ENCODE data around the gene HORMAD2. TPM values are rescaled to one million over a fixed set of nuclear protein-coding genes. Genes with fewer than 3 reads are reported as not detected.
"Not testable (repeated sequence)": the region's sequence is repeated elsewhere in the genome, so short reads cannot be mapped to it uniquely, and the experiment has no call there.

Gene HORMAD2
- total and polyA plus RNA-seq, 4 experiments from 2014 or later: not detected

DNA sequence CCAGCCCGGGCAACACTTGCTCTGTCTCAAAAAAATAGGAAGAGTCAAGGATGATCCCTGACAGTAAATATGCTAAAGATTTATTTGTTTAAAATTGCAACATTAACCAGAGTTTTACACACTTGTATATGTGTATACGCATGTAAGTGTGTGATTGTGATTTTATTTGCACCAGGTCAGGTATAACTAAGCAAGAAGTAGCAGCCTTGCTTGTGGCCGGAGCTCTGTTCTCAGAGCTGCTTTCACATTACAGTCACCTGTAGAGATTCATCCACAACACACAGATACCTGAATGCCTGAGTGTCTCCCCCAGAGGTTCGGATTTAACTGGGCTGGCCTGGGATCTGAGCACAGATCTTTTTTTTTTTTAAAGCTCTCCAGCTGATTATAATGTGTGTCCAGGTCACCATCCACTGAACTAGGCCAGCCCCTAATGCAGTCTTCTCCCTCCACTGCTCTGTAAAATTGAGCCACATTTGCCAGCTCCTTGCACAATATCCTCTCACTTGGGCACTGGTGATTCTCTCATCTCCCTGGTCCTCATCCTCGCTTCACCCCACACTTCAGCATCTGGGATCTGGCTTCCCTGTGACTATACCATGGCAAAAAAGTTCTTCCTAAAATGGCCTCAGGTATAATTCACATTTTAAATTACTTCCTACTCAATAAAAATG lies 118.0 kb downstream of the HORMAD2 start:
- H3K27me3 Mint-ChIP-seq: no peaks in the 10 kb centered on the region
- no peaks in the 10 kb centered on the region for H3K36me3 Mint-ChIP-seq
- Histone ChIP-seq H3K27ac (ENCODE audit: low read depth, low read length) (no peak overlapping the region), H3K27me3 (ENCODE audit: insufficient read depth, low read length) (no peaks in the 10 kb centered on the region), H3K9me3 (ENCODE audit: control insufficient read depth in 1 of 2, low read length in 2 of 2) (no peaks in the 10 kb centered on the region), H3K4me3 (ENCODE audit: low read length in 2 of 2) (no peak overlapping the region), H3K36me3 (ENCODE audit: insufficient read depth, low read length) (no peaks in the 10 kb centered on the region), H3K4me1 (ENCODE audit: insufficient read depth, low read length) (peaks cover 31% of the 10 kb centered on the region)
- H3K4me3 Mint-ChIP-seq: no peak overlapping the region
- peaks cover 18 to 31% (median 26%) of the 10 kb centered on the region in 4 donors for H3K4me1 Mint-ChIP-seq
- no peak for DNase-seq
- intact Hi-C loops (cut with micrococcal nuclease): loop anchor here (5.0 kb wide), 1 partner anchor 49 kb away; the partner anchor contains the start of gene LIF
- ChIA-PET CTCF (ENCODE audit: partially characterized antibody) (interaction anchor here (0.7 to 1.2 kb wide), 2 partner anchors 20 to 90 kb away, joined by 3 to 4 read pairs; no protein-coding TSS in a partner anchor), POLR2A (ENCODE audit: partially characterized antibody) (interaction anchor here (0.7 kb wide), 1 partner anchor 42 kb away, joined by 3 read pairs; no protein-coding TSS in a partner anchor)
- H3K27ac Mint-ChIP-seq: peak overlapping the region in 3 of 7 donors; percentile 5 to 33 (median 32)
- no peaks in the 10 kb centered on the region for H3K9me3 Mint-ChIP-seq

DNA sequence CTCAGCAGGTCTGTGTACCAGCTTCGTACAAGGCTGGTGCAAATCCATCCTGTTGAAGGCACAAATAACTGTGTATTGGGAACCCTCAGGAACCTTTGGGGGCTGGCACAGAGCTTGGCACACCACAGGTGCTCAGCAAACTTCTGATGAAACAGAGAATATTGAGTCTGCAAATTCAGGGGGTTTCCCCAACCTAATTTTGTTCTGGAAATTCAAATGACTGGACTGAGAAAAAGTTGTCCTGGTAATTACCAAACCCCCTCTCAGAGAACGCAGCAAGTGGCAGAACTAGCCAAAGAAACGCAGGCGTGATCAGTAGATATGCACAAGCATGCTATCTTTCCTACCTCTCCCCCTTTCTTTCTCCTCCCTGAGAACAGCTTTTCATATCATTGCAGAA lies 118.7 kb downstream of the HORMAD2 start:
- Histone ChIP-seq H3K9me3 (ENCODE audit: control insufficient read depth in 1 of 2, low read length in 2 of 2) (no peaks in the 10 kb centered on the region), H3K4me3 (ENCODE audit: low read length in 2 of 2) (no peak overlapping the region), H3K36me3 (ENCODE audit: insufficient read depth, low read length) (no peaks in the 10 kb centered on the region), H3K27ac (ENCODE audit: low read depth, low read length) (no peak overlapping the region), H3K27me3 (ENCODE audit: insufficient read depth, low read length) (no peaks in the 10 kb centered on the region), H3K4me1 (ENCODE audit: insufficient read depth, low read length) (peaks cover 31% of the 10 kb centered on the region)
- Mint-ChIP-seq H3K36me3 (no peaks in the 10 kb centered on the region), H3K4me1 (peaks cover 20 to 29% (median 25%) of the 10 kb centered on the region in 4 donors), H3K27ac (peak overlapping the region in 5 of 7 donors; percentile 19 to 55 (median 29)), H3K27me3 (no peaks in the 10 kb centered on the region), H3K4me3 (peak overlapping the region in 2 of 8 donors; percentile 2 to 35), H3K9me3 (no peaks in the 10 kb centered on the region)
- ChIA-PET CTCF (ENCODE audit: partially characterized antibody) (interaction anchor here (0.7 to 1.2 kb wide), 2 partner anchors 16 to 20 kb away, joined by 3 to 4 read pairs; no protein-coding TSS in a partner anchor), POLR2A (ENCODE audit: partially characterized antibody) (no interaction called here)
- intact Hi-C loops (cut with micrococcal nuclease): loop anchor here (5.0 kb wide), 1 partner anchor 48 kb away; the partner anchor contains the start of gene LIF
- DNase-seq: no peak

DNA sequence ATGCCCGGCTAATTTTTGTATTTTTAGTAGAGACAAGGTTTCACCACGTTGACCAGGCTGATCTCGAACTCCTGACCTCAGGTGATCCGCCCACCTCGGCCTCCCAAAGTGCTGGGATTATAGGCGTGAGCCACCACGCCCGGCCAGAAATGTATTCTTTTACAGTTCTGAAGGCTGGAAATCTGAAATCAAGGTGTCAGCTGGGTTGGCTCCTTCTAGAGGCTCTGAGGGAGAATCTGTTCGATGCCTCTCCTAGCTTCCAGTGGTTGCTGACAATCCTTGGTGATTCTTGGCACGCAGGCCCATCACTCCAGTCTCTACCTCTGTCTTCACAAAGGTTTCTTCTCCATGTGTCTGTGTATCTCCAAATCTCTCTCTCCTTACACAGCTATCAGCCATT lies 120.6 kb downstream of the HORMAD2 start:
- H3K27me3 ChIP-seq (ENCODE audit: insufficient read depth, low read length); H3K36me3 ChIP-seq (ENCODE audit: insufficient read depth, low read length); H3K4me3 ChIP-seq (ENCODE audit: low read length in 2 of 2); intact Hi-C loops (cut with micrococcal nuclease); H3K9me3 Mint-ChIP-seq; H3K4me3 Mint-ChIP-seq; DNase-seq; H3K9me3 ChIP-seq (ENCODE audit: control insufficient read depth in 1 of 2, low read length in 2 of 2); H3K27me3 Mint-ChIP-seq; H3K36me3 Mint-ChIP-seq; H3K27ac ChIP-seq (ENCODE audit: low read depth, low read length): not testable (repeated sequence)
- H3K4me1 ChIP-seq (ENCODE audit: insufficient read depth, low read length): peaks cover 23% of the 10 kb centered on the region
- ChIA-PET POLR2A (ENCODE audit: partially characterized antibody) (interaction anchor here (1.0 to 2.0 kb wide), 3 partner anchors 12 to 20 kb away, joined by 3 to 4 read pairs (median 3); no protein-coding TSS in a partner anchor), CTCF (ENCODE audit: partially characterized antibody) (interaction anchor here (0.7 kb wide), 1 partner anchor 26 kb away, joined by 4 read pairs; no protein-coding TSS in a partner anchor)
- H3K4me1 Mint-ChIP-seq: peaks cover 17 to 22% (median 20%) of the 10 kb centered on the region in 4 donors
- peak overlapping the region in 2 of 7 donors; percentile 24 to 78 for H3K27ac Mint-ChIP-seq

DNA sequence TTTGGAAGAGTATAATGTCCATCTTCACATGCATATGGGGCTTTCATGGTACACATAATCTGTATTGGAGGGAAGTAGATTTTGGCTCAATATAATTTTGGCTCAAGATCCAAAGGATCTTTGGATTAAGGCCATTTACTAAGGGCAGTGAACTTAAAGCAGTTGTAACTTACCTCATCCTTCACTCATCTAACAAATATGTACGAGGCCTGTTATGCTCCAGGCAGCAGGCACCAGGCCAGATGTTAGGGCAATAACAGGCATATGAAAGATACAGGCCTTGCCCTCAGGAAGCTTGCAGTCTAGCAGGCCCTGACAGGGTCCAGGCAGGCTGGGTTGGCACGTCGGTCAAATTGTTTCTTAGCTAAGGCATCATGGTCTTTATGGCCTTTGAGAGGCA lies 121.7 kb downstream of the HORMAD2 start:
- no peak overlapping the region for H3K4me3 ChIP-seq (ENCODE audit: low read length in 2 of 2)
- no peaks in the 10 kb centered on the region for H3K27me3 ChIP-seq (ENCODE audit: insufficient read depth, low read length)
- no peaks in the 10 kb centered on the region for H3K9me3 ChIP-seq (ENCODE audit: control insufficient read depth in 1 of 2, low read length in 2 of 2)
- ChIA-PET CTCF (ENCODE audit: partially characterized antibody) (interaction anchor here (1.2 kb wide), 1 partner anchor 19 kb away, joined by 4 read pairs; no protein-coding TSS in a partner anchor), POLR2A (ENCODE audit: partially characterized antibody) (interaction anchor here (2.0 kb wide), 1 partner anchor 20 kb away, joined by 4 read pairs; no protein-coding TSS in a partner anchor)
- intact Hi-C loops (cut with micrococcal nuclease): no loop called here
- no peak overlapping the region for H3K4me3 Mint-ChIP-seq
- H3K4me1 ChIP-seq (ENCODE audit: insufficient read depth, low read length): peaks cover 13% of the 10 kb centered on the region
- peaks cover 8 to 12% (median 10%) of the 10 kb centered on the region in 4 donors for H3K4me1 Mint-ChIP-seq
- DNase-seq: no peak
- H3K27ac Mint-ChIP-seq: no peak overlapping the region
- no peaks in the 10 kb centered on the region for H3K36me3 Mint-ChIP-seq
- no peaks in the 10 kb centered on the region for H3K9me3 Mint-ChIP-seq
- no peak overlapping the region for H3K27ac ChIP-seq (ENCODE audit: low read depth, low read length)
- no peaks in the 10 kb centered on the region for H3K27me3 Mint-ChIP-seq
- H3K36me3 ChIP-seq (ENCODE audit: insufficient read depth, low read length): no peaks in the 10 kb centered on the region

DNA sequence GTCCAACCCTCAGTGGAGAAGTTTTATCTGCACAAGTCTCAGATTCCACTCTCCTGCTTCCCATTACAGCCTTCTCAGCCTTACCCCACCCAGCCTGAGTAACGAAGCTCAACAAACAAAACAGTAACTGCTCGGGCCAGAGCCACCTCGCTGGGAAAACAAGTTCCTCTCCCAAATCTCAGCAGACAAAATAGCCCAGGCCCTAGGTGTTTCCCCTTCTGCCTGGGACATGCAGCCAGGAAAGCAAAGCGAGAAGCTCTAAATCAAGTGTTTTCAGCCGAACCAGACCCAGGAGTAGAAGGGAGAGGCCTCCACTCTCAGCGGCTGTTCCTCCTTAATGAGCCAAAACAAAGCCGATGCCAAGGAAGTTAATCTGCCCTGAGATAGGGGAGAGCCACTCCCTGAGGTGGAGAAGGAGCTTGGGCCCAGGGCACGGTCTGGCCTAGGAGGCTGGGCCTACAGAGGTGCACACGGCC lies 122.3 kb downstream of the HORMAD2 start:
- Histone ChIP-seq H3K4me3 (ENCODE audit: low read length in 2 of 2) (no peak overlapping the region), H3K36me3 (ENCODE audit: insufficient read depth, low read length) (no peaks in the 10 kb centered on the region), H3K27ac (ENCODE audit: low read depth, low read length) (no peak overlapping the region), H3K9me3 (ENCODE audit: control insufficient read depth in 1 of 2, low read length in 2 of 2) (no peaks in the 10 kb centered on the region), H3K27me3 (ENCODE audit: insufficient read depth, low read length) (no peaks in the 10 kb centered on the region), H3K4me1 (ENCODE audit: insufficient read depth, low read length) (peaks cover 6% of the 10 kb centered on the region)
- Mint-ChIP-seq H3K4me3 (no peak overlapping the region), H3K27ac (no peak overlapping the region), H3K9me3 (no peaks in the 10 kb centered on the region), H3K36me3 (no peaks in the 10 kb centered on the region), H3K27me3 (no peaks in the 10 kb centered on the region), H3K4me1 (peaks cover 2 to 6% (median 5%) of the 10 kb centered on the region in 4 donors)
- POLR2A ChIA-PET (ENCODE audit: partially characterized antibody): interaction anchor here (2.0 kb wide), 1 partner anchor 20 kb away, joined by 4 read pairs; no protein-coding TSS in a partner anchor
- intact Hi-C loops (cut with micrococcal nuclease): no loop called here
- CTCF ChIA-PET (ENCODE audit: partially characterized antibody): interaction anchor here (1.2 kb wide), 1 partner anchor 18 kb away, joined by 4 read pairs; no protein-coding TSS in a partner anchor
- DNase-seq: no peak

DNA sequence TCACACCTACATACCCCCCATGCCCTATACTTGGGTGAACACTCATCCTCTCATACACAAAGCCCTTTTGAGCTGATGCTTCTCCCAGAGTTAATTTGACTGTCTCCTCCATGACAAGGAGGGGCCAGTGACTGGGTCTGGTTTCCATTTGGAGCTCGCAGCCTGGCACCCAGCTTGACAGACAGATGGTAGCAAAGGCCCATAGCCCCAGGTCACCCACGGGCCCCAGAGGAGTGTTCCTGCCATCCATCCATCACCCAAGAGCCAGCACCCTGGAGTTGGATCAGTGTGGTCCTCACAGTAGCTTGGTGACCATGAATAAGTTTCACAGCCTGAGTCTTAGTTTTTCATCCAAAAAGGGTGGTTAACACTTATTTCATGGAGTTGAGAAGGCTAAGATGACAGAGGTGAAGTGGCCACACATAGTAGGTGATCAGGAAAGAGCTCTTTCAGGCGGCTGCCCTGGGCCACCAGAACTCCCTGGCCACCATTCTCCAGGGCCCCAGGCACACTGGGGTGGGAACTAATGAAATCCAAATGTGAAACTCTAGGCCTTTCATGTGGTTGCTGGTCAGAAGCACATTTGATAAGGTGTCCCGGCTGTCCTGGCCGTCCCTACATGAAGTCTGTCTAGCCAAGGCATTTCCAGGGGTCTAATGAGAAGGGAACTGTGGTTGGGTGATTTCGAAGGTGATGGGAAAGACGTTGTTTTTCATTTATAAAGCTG lies 123.9 kb downstream of the HORMAD2 start:
- no peak for DNase-seq
- POLR2A ChIA-PET (ENCODE audit: partially characterized antibody): no interaction called here

DNA sequence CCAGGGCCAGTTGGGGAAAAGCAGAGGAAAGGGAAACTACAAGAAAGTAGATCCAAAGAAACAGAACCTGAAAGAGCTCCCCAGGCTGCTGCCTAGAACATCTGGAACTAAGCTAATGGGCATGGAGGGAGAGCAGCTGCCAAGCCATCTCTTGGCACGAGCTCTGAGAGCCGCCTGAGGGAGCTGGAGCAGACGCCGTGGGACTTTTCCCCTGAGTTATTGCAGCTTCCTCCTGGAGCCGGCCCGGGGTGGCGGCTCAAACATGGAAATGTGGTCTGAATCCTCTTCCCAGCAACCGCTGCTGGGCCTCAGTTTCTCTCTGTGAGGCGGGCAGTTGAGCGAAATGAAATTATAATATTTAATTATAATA lies 124.5 kb downstream of the HORMAD2 start:
- intact Hi-C loops (cut with micrococcal nuclease): no loop called here
- H3K4me1 Mint-ChIP-seq: peaks cover 0 to 3% (median 0%) of the 10 kb centered on the region in 4 donors
- CTCF ChIA-PET (ENCODE audit: partially characterized antibody): interaction anchor here (1.1 kb wide), 1 partner anchor 83 kb away, joined by 3 read pairs; no protein-coding TSS in a partner anchor

More for the DNA sequence above, 123.9 kb downstream of the HORMAD2 start:
- CTCF ChIA-PET (ENCODE audit: partially characterized antibody): interaction anchor here (1.1 kb wide), 1 partner anchor 83 kb away, joined by 3 read pairs; no protein-coding TSS in a partner anchor
- Mint-ChIP-seq H3K4me3 (no peak overlapping the region), H3K27ac (no peak overlapping the region), H3K36me3 (no peaks in the 10 kb centered on the region), H3K9me3 (no peaks in the 10 kb centered on the region), H3K4me1 (peaks cover 0 to 6% (median 4%) of the 10 kb centered on the region in 4 donors), H3K27me3 (no peaks in the 10 kb centered on the region)
- Histone ChIP-seq H3K27me3 (ENCODE audit: insufficient read depth, low read length) (no peaks in the 10 kb centered on the region), H3K9me3 (ENCODE audit: control insufficient read depth in 1 of 2, low read length in 2 of 2) (no peaks in the 10 kb centered on the region), H3K4me3 (ENCODE audit: low read length in 2 of 2) (no peak overlapping the region), H3K4me1 (ENCODE audit: insufficient read depth, low read length) (no peaks in the 10 kb centered on the region), H3K36me3 (ENCODE audit: insufficient read depth, low read length) (no peaks in the 10 kb centered on the region), H3K27ac (ENCODE audit: low read depth, low read length) (no peak overlapping the region)
- intact Hi-C loops (cut with micrococcal nuclease): no loop called here

More for the DNA sequence above, 124.5 kb downstream of the HORMAD2 start:
- Mint-ChIP-seq H3K9me3 (no peaks in the 10 kb centered on the region), H3K36me3 (no peaks in the 10 kb centered on the region), H3K4me3 (no peak overlapping the region), H3K27ac (no peak overlapping the region), H3K27me3 (no peaks in the 10 kb centered on the region)
- no peak overlapping the region for H3K27ac ChIP-seq (ENCODE audit: low read depth, low read length)
- H3K36me3 ChIP-seq (ENCODE audit: insufficient read depth, low read length): no peaks in the 10 kb centered on the region
- DNase-seq: no peak
- H3K27me3 ChIP-seq (ENCODE audit: insufficient read depth, low read length): no peaks in the 10 kb centered on the region
- no peaks in the 10 kb centered on the region for H3K9me3 ChIP-seq (ENCODE audit: control insufficient read depth in 1 of 2, low read length in 2 of 2)
- H3K4me3 ChIP-seq (ENCODE audit: low read length in 2 of 2): no peak overlapping the region
- no peaks in the 10 kb centered on the region for H3K4me1 ChIP-seq (ENCODE audit: insufficient read depth, low read length)
- POLR2A ChIA-PET (ENCODE audit: partially characterized antibody): no interaction called here

Data from CD4-positive, alpha-beta memory T cell (primary cell).